ENCODE measurements around the gene EPHA6.
"Not testable (repeated sequence)": the region's sequence is repeated elsewhere in the genome, so short reads cannot be mapped to it uniquely, and the experiment has no call there.

The EPHA6 gene

DNA sequence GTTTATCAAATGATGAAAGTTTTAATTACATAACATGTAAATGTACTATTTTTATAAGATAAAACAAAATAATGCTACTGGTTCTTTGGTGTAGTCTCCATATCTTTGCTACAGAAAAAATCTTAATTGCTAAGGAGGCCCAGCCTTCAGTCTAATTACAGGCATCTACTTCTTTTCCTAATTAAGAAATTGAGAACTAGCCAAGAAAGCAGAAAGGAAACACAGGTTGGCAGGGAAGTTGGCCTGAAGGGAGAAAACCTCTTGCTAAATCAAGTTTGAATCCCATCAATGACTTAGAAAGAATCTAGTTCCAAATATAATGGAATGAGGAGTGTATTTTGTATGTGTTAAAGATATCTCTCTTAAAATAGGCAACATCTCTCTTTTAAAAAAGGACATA is 737.8 kb downstream of the EPHA6 start:
- no peak for DNase-seq (ENCODE audit: low read depth, low spot score)
- H3K4me3 ChIP-seq: no peak overlapping the region
- H3K27ac ChIP-seq: no peak overlapping the region
- H3K9me3 ChIP-seq (ENCODE audit: low read depth, low read length): no peaks in the 10 kb centered on the region
- H3K36me3 ChIP-seq (ENCODE audit: insufficient read depth, low read length): no peaks in the 10 kb centered on the region
- no peak for TF ChIP-seq POLR2AphosphoS5 (IDR thresholded peaks at IDR 0.05; ENCODE audit: borderline replicate concordance, low read depth, low read length)
- TF ChIP-seq FOXP2 (optimal IDR thresholded peaks at IDR 0.05; ENCODE audit: control extremely low read depth, extremely low read length, insufficient read depth): no peak
- no peak for TF ChIP-seq EZH2 (IDR thresholded peaks at IDR 0.05)
- no peak overlapping the region for H3K9ac ChIP-seq (ENCODE audit: insufficient read length)

GRCh38 chr3:97575742-97576141 is 761.3 kb downstream of the EPHA6 start:
- Histone ChIP-seq H3K27ac (no peak overlapping the region), H3K4me3 (no peak overlapping the region), H3K9ac (ENCODE audit: insufficient read length) (no peak overlapping the region), H3K36me3 (ENCODE audit: insufficient read depth, low read length) (no peaks in the 10 kb centered on the region), H3K9me3 (ENCODE audit: low read depth, low read length) (no peaks in the 10 kb centered on the region)
- no peak for DNase-seq (ENCODE audit: low read depth, low spot score)
- TF ChIP-seq EZH2 (IDR thresholded peaks at IDR 0.05) (no peak), POLR2AphosphoS5 (IDR thresholded peaks at IDR 0.05; ENCODE audit: borderline replicate concordance, low read depth, low read length) (no peak), FOXP2 (optimal IDR thresholded peaks at IDR 0.05; ENCODE audit: control extremely low read depth, extremely low read length, insufficient read depth) (no peak)

- H3K4me3 ChIP-seq: no peak overlapping the region
- no peak overlapping the region for H3K9ac ChIP-seq (ENCODE audit: insufficient read length)
- no peak for DNase-seq (ENCODE audit: low read depth, low spot score)
- H3K36me3 ChIP-seq (ENCODE audit: insufficient read depth, low read length): no peaks in the 10 kb centered on the region
- no peaks in the 10 kb centered on the region for H3K9me3 ChIP-seq (ENCODE audit: low read depth, low read length)
- TF ChIP-seq FOXP2 (optimal IDR thresholded peaks at IDR 0.05; ENCODE audit: control extremely low read depth, extremely low read length, insufficient read depth): no peak
- no peak for TF ChIP-seq POLR2AphosphoS5 (IDR thresholded peaks at IDR 0.05; ENCODE audit: borderline replicate concordance, low read depth, low read length)
- no peak for TF ChIP-seq EZH2 (IDR thresholded peaks at IDR 0.05)
- no peak overlapping the region for H3K27ac ChIP-seq
Observed at GRCh38 chr3:97576221-97576620, 761.8 kb downstream of the EPHA6 start.

GRCh38 chr3:97579365-97579764 is 765.0 kb downstream of the EPHA6 start:
- Histone ChIP-seq H3K9ac (ENCODE audit: insufficient read length) (no peak overlapping the region), H3K27ac (no peak overlapping the region), H3K4me3 (no peak overlapping the region), H3K9me3 (ENCODE audit: low read depth, low read length) (no peaks in the 10 kb centered on the region), H3K36me3 (ENCODE audit: insufficient read depth, low read length) (no peaks in the 10 kb centered on the region)
- no peak for DNase-seq (ENCODE audit: low read depth, low spot score)
- no peak for TF ChIP-seq FOXP2 (optimal IDR thresholded peaks at IDR 0.05; ENCODE audit: control extremely low read depth, extremely low read length, insufficient read depth)
- TF ChIP-seq EZH2 (IDR thresholded peaks at IDR 0.05): no peak
- no peak for TF ChIP-seq POLR2AphosphoS5 (IDR thresholded peaks at IDR 0.05; ENCODE audit: borderline replicate concordance, low read depth, low read length)

DNA sequence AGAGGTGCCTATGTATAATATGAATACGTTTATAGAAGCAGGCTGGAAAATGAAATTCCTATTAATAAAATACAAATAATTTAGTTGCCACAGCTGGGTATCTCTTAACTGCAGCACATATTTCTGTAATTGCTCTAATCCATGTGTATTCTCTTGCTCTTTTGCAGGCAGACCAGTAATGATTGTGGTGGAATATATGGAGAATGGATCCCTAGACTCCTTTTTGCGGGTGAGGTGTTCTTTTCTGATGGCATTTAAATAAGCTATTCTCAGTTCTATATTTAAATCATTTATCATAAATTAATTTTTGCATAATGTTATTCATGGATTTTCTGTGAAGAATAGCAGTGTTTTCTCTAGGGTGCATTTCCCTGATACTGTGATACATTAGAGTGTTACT is 796.2 kb downstream of the EPHA6 start:
- TF ChIP-seq POLR2AphosphoS5 (IDR thresholded peaks at IDR 0.05; ENCODE audit: borderline replicate concordance, low read depth, low read length) (no peak), FOXP2 (optimal IDR thresholded peaks at IDR 0.05; ENCODE audit: control extremely low read depth, extremely low read length, insufficient read depth) (no peak), EZH2 (IDR thresholded peaks at IDR 0.05) (no peak)
- no peak overlapping the region for H3K9ac ChIP-seq (ENCODE audit: insufficient read length)
- H3K9me3 ChIP-seq (ENCODE audit: low read depth, low read length): no peaks in the 10 kb centered on the region
- H3K36me3 ChIP-seq (ENCODE audit: insufficient read depth, low read length): no peaks in the 10 kb centered on the region
- H3K4me3 ChIP-seq: no peak overlapping the region
- no peak overlapping the region for H3K27ac ChIP-seq
- no peak for DNase-seq (ENCODE audit: low read depth, low spot score)

GRCh38 chr3:97612632-97613031 is 798.2 kb downstream of the EPHA6 start:
- Histone ChIP-seq H3K9ac (ENCODE audit: insufficient read length) (no peak overlapping the region), H3K36me3 (ENCODE audit: insufficient read depth, low read length) (no peaks in the 10 kb centered on the region), H3K9me3 (ENCODE audit: low read depth, low read length) (no peaks in the 10 kb centered on the region), H3K4me3 (no peak overlapping the region), H3K27ac (no peak overlapping the region)
- TF ChIP-seq EZH2 (IDR thresholded peaks at IDR 0.05) (no peak), POLR2AphosphoS5 (IDR thresholded peaks at IDR 0.05; ENCODE audit: borderline replicate concordance, low read depth, low read length) (no peak), FOXP2 (optimal IDR thresholded peaks at IDR 0.05; ENCODE audit: control extremely low read depth, extremely low read length, insufficient read depth) (no peak)
- DNase-seq (ENCODE audit: low read depth, low spot score): no peak

DNA sequence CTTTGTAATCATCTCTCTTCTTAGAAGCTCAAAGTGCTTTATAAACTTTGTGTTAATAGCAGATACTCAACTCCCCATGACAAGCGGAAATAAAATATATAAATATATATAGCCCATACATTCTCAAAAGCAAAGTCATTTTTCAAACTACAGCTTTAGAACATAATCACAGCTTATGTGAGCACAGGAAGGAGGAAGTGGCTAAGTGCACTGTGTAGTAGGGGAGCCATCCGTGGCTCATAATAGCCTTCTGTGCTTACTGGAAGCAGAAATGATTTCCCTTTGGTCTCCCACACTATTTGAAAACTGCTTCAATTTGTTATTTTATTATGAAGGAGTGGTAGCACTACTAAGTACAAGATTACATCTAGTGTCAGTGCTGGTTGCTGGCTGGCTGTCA is 798.7 kb downstream of the EPHA6 start:
- Histone ChIP-seq H3K9me3 (ENCODE audit: low read depth, low read length) (no peaks in the 10 kb centered on the region), H3K36me3 (ENCODE audit: insufficient read depth, low read length) (no peaks in the 10 kb centered on the region), H3K9ac (ENCODE audit: insufficient read length) (no peak overlapping the region), H3K27ac (no peak overlapping the region), H3K4me3 (no peak overlapping the region)
- TF ChIP-seq POLR2AphosphoS5 (IDR thresholded peaks at IDR 0.05; ENCODE audit: borderline replicate concordance, low read depth, low read length) (no peak), FOXP2 (optimal IDR thresholded peaks at IDR 0.05; ENCODE audit: control extremely low read depth, extremely low read length, insufficient read depth) (no peak), EZH2 (IDR thresholded peaks at IDR 0.05) (no peak)
- no peak for DNase-seq (ENCODE audit: low read depth, low spot score)

DNA sequence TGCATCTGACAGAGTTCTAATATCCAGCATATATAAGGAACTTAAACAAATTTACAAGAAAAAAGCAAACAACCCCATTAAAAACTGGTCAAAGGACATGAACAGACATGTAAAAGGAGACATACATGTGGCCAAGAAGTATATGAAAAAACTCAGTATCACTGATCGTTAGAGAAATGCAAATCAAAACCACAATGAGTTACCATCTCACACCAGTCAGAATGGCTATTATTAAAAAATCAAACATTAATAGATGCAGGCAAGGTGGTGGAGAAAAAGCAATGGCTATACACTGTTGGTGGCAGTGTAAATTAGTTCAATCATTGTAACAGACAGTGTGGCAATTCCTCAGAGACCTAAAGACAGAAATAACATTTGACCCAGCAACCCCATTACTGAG is 806.1 kb downstream of the EPHA6 start:
- not testable (repeated sequence) for H3K9ac ChIP-seq (ENCODE audit: insufficient read length); H3K9me3 ChIP-seq (ENCODE audit: low read depth, low read length); H3K27ac ChIP-seq; DNase-seq (ENCODE audit: low read depth, low spot score); H3K4me3 ChIP-seq; H3K36me3 ChIP-seq (ENCODE audit: insufficient read depth, low read length)

DNA sequence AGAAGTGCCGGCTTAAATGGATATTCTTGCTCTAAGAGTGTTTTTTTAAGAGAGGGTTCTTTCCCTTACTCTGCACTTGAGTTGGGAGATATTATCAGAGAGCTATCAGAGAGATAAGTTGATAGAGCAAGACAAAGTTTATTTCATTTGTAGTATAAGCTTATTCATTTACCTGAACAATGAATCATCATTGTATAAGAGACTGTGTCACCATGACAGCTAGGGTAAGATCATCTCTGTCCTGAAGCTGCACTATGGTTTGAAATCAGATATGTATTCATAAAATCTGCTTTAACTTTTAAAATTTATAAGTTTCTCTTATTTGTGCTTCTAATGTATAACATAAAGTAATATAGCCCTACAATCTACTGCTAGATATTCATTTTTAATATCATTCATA is 822.1 kb downstream of the EPHA6 start:
- H3K4me3 ChIP-seq: no peak overlapping the region
- no peaks in the 10 kb centered on the region for H3K36me3 ChIP-seq (ENCODE audit: insufficient read depth, low read length)
- no peak for TF ChIP-seq FOXP2 (optimal IDR thresholded peaks at IDR 0.05; ENCODE audit: control extremely low read depth, extremely low read length, insufficient read depth)
- no peak for TF ChIP-seq EZH2 (IDR thresholded peaks at IDR 0.05)
- no peak for TF ChIP-seq POLR2AphosphoS5 (IDR thresholded peaks at IDR 0.05; ENCODE audit: borderline replicate concordance, low read depth, low read length)
- no peak overlapping the region for H3K27ac ChIP-seq
- no peaks in the 10 kb centered on the region for H3K9me3 ChIP-seq (ENCODE audit: low read depth, low read length)
- H3K9ac ChIP-seq (ENCODE audit: insufficient read length): no peak overlapping the region
- no peak for DNase-seq (ENCODE audit: low read depth, low spot score)

Data from SK-N-MC (cell line).